Middle frontal gyrus (tissue), 1 donor: ENCODE results near the gene IMPG1.
A peak's percentile ranks its signal among the peaks of the same experiment; 100 is the strongest.

ENCODE experiments used
- DNase-seq: peaks from one replicate; pipeline ENCODE4 v3.0.0-alpha.2; 2015; ENCODE audit warnings: low spot score; ENCODE audit errors: extremely low spot score

Gene IMPG1

DNA sequence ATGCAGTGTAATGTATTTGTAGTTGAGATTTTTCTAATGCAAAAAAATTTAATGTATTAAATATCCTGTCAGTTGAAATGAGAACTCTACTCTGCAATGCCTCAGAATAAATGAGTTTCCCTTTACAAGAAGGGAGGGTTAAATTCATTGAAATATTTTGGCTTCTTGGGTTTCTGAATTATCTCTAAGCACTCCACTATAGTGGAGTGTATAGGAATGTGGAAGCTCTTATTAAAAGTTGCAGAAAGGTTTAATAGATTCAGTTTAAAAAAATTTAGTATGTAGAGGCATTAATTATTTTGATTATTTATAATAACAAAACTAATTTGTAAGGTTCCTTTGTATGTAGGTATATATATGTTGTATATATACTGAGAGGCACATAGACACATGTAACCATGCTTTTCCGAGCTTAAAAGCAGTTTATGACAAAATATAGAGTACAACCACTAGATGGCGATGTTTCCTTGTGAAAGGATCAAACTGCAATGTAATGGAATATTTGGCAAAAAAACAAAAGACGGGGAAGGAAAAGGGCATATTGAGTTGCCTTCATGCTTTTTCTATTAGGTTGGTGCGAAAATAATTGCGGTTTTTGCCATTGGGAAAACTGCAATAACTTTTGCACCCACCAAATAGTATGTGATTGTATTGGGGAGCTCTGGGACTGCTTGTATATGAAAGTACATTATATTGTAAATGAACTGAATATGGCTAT, 179.2 kb downstream of the IMPG1 start:
- DNase-seq, result peak; percentile 60

DNA sequence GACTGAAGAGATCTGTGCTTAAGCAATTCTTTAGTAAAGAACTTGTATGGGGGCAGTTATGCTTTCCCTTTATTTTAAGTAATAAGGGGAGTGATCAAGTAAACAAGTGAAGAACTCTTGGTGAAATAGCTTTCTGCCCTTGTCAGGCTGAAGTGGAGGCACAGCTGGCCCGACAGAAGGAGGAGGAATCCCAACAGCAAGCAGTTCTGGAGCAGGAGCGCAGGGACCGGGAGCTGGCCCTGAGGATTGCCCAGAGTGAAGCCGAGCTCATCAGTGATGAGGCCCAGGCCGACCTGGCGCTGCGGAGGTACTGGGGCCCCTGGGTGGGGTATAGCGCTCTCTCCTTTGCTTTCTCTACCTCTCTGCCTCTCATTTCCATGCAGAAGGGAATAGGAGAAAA, 180.1 kb downstream of the IMPG1 start:
- DNase-seq, result no peak

DNA sequence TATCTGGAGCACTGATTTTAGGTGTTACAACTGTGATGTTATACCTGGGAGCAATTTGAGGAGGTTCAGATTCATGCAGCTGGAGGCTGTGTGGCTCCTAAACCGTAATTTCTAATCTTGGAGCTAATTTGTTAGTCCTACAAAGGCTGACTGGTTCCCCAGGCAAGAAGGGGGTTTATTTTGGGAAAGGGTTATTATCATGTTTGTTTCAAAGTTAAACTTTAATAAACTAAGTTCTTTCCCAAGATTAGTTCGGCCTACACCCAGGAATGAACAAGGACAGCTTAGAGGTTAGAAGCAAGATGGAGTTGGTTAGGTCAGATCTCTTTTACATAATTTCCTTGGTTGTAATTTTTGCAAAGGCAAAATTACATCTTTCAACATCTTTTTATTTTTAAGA, 187.6 kb downstream of the IMPG1 start:
- no peak for DNase-seq

GRCh38 chr6:75882734-75883133, 189.7 kb downstream of the IMPG1 start:
- DNase-seq, result no peak

- DNase-seq, result no peak
Measured at GRCh38 chr6:75880305-75880704, 192.2 kb downstream of the IMPG1 start.

- no peak for DNase-seq
Measured at GRCh38 chr6:75876152-75876551, 196.3 kb downstream of the IMPG1 start.

GRCh38 chr6:75874224-75874623, 198.2 kb downstream of the IMPG1 start:
- DNase-seq, result no peak
